OCI-LY7 (cell line): ENCODE results near the gene TAF10. TPM values are rescaled to one million over a fixed set of nuclear protein-coding genes. Genes with fewer than 3 reads are reported as not detected.

Experiments used
- BruUV-seq: library from RNA; stranded (reverse); fragments of 400-500 nt; replicated peaks from 2 replicates; lab custom pipeline; 2021; lab: Mats Ljungman, UMichigan
- CTCF ChIA-PET: fragments of 300-600 bp; sonication (Branson Sonifier 250); formaldehyde crosslinking; loops from one replicate; lab custom pipeline; 2022; ENCODE audit warnings: antibody characterized with exemption; ENCODE audit not compliant: unreplicated experiment; lab: Charles Lee
- POLR2A ChIA-PET: fragments of 300-600 bp; sonication (Branson Sonifier 250); formaldehyde crosslinking; loops from one replicate; lab custom pipeline; 2022; ENCODE audit warnings: antibody characterized with exemption; lab: Charles Lee
- DNase-seq: peaks from one replicate; pipeline ENCODE4 v3.0.0-alpha.2; 2015; ENCODE audit warnings: low spot score
- H2AFZ ChIP-seq: fragments of 200-600 bp; sonication (generic), shearing (Covaris generic); 2 replicates; pipeline ENCODE4 v1.6.1; 2014; ENCODE audit warnings: mild to moderate bottlenecking, antibody characterized with exemption, low read length, moderate library complexity
- H3K27ac ChIP-seq: fragments of 200-600 bp; sonication (generic); 2 replicates; pipeline ENCODE4 v1.5.1; 2014; ENCODE audit warnings: mixed run types, low read depth, mild to moderate bottlenecking, moderate library complexity, low read length, inconsistent platforms; ENCODE audit not compliant: poor library complexity, severe bottlenecking
- H3K36me3 ChIP-seq: fragments of 200-600 bp; sonication (generic); 2 replicates; pipeline ENCODE4 v1.6.1; 2014; ENCODE audit warnings: mild to moderate bottlenecking, antibody characterized with exemption, low read length, moderate library complexity, mixed read lengths; ENCODE audit not compliant: insufficient read depth
- H3K4me1 ChIP-seq: fragments of 200-600 bp; sonication (generic); 2 replicates; pipeline ENCODE4 v1.5.1; 2014; ENCODE audit warnings: mild to moderate bottlenecking, low read length; ENCODE audit not compliant: insufficient read depth, poor library complexity, severe bottlenecking
- H3K4me2 ChIP-seq: fragments of 200-600 bp; sonication (generic); 2 replicates; pipeline ENCODE4 v1.6.1; 2014; ENCODE audit warnings: mild to moderate bottlenecking, low read length
- H3K4me3 ChIP-seq: fragments of 200-600 bp; sonication (generic); 2 replicates; pipeline ENCODE4 v1.5.1; 2014; ENCODE audit warnings: mild to moderate bottlenecking, low read depth, low read length; ENCODE audit not compliant: poor library complexity, severe bottlenecking
- H3K79me2 ChIP-seq: fragments of 200-600 bp; sonication (generic); 2 replicates; pipeline ENCODE4 v1.6.1; 2016; ENCODE audit warnings: low read depth, mild to moderate bottlenecking, low read length, moderate library complexity, mixed read lengths; ENCODE audit not compliant: insufficient read depth
- H3K9me2 ChIP-seq: fragments of 200-600 bp; sonication (generic); 2 replicates; pipeline ENCODE4 v1.6.1; 2016; ENCODE audit warnings: mild to moderate bottlenecking, low read length, mixed read lengths; ENCODE audit not compliant: insufficient read depth
- H3K9me3 ChIP-seq: fragments of 200-600 bp; sonication (generic); 2 replicates; pipeline ENCODE4 v1.6.1; 2014; ENCODE audit warnings: mild to moderate bottlenecking, mixed run types, low read length, mixed read lengths
- H4K20me1 ChIP-seq: fragments of 200-600 bp; sonication (generic); 2 replicates; pipeline ENCODE4 v1.6.1; 2014; ENCODE audit warnings: mild to moderate bottlenecking, antibody characterized with exemption, low read length, moderate library complexity, mixed read lengths; ENCODE audit not compliant: insufficient read depth
- CTCF ChIP-seq: fragments of 200-600 bp; sonication (generic); conservative IDR thresholded peaks from 2 replicates; pipeline ENCODE4 v1.5.1; 2014; ENCODE audit warnings: mild to moderate bottlenecking, antibody characterized with exemption, low read length, moderate library complexity, mixed read lengths
- EZH2phosphoT487 ChIP-seq: fragments of 200-600 bp; sonication (generic); IDR thresholded peaks from 2 replicates; pipeline ENCODE4 v1.6.1; 2018; ENCODE audit warnings: low read depth, borderline replicate concordance, mild to moderate bottlenecking, mixed run types, antibody characterized with exemption, low read length, moderate library complexity, mixed read lengths
- intact Hi-C: fragments of 100-400 bp; cut with micrococcal nuclease; formaldehyde crosslinking; loops from one replicate; pipeline ENCODE4 v1.10.0; 2022; ENCODE audit not compliant: unreplicated experiment
- total RNA-seq, 2 experiments: library from RNA; depleted of rRNA in 1 of 2; stranded (reverse); fragments of >200 nt in 1 of 2; shearing (Covaris generic) in 1 of 2; gene quantifications; 2 replicates each; pipeline ENCODE4 v1.2.3, GENCODE V29; 2014 to 2022

Gene TAF10
- total RNA-seq, 2 experiments from 2014 or later: 117 to 146 TPM

DNA sequence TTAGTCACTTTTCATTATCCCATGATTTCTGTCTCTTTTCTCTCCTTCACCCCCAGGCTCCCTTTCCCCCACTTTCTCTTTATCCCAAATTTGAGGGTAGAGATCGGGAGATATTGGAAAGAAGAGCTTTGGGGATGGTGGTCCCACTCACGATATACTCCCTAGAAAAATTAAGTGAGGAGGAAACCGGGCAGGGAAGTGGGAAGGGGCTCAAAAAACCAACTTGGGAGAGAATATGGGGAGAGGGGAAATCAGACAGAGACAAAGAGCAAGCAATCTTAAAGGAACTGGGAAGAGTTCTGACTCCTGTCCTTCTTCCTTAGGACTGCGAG is 44.5 kb upstream of the TAF10 start:
- TF ChIP-seq CTCF (no peak), EZH2phosphoT487 (no peak)
- POLR2A ChIA-PET: no interaction called here
- BruUV-seq: no TSS peak
- no peaks in the 10 kb centered on the region for H3K4me1 ChIP-seq
- H3K4me3 ChIP-seq: no peak overlapping the region
- intact Hi-C loops: no loop called here
- H3K9me2 ChIP-seq: no peaks in the 10 kb centered on the region
- no peaks in the 10 kb centered on the region for H4K20me1 ChIP-seq
- H3K36me3 ChIP-seq: no peaks in the 10 kb centered on the region
- no peak for DNase-seq
- H3K4me2 ChIP-seq: no peak overlapping the region
- no peak overlapping the region for H3K27ac ChIP-seq
- CTCF ChIA-PET: no interaction called here
- H3K9me3 ChIP-seq: no peaks in the 10 kb centered on the region
- H2AFZ ChIP-seq: no peak overlapping the region
- H3K79me2 ChIP-seq: no peaks in the 10 kb centered on the region

- no peak for DNase-seq
- no peaks in the 10 kb centered on the region for H3K4me1 ChIP-seq
- no peak within 1 kb of the TSS for H3K27ac ChIP-seq
- H3K4me2 ChIP-seq: no peak within 1 kb of the TSS
- BruUV-seq: no TSS peak
- no peaks in the 10 kb centered on the region for H3K36me3 ChIP-seq
- POLR2A ChIA-PET: no interaction called here
- no peak for TF ChIP-seq CTCF
- no peak for TF ChIP-seq EZH2phosphoT487
- H3K9me3 ChIP-seq: no peaks in the 10 kb centered on the region
- H3K79me2 ChIP-seq: no peaks in the 10 kb centered on the region
- no peak within 1 kb of the TSS for H3K4me3 ChIP-seq
- no peaks in the 10 kb centered on the region for H3K9me2 ChIP-seq
- H2AFZ ChIP-seq: no peak within 1 kb of the TSS
- CTCF ChIA-PET: no interaction called here
- intact Hi-C loops: no loop called here
- no peaks in the 10 kb centered on the region for H4K20me1 ChIP-seq
These were observed 44.0 kb upstream of the TAF10 start, which contains the start of gene DCHS1 for GRCh38 chr11:6655790-6656583. Gene DCHS1, minus strand, starts transcription at chr11:6655809. Its CDS starts 14,196 bp downstream, at chr11:6641613.
